Thyroid gland (tissue), 4 donors: ENCODE measurements around the gene WWTR1. TPM values are rescaled to one million over a fixed set of nuclear protein-coding genes. Genes with fewer than 3 reads are reported as not detected.
A peak's percentile ranks its signal among the peaks of the same experiment; 100 is the strongest.

Experiments
- DNase-seq, 2 donors: peaks; one replicate each; pipeline ENCODE4 v3.0.0-alpha.2; 2019
- H3K27ac ChIP-seq, 3 donors: fragments of 200-600 bp; sonication (generic); 1 replicate in 2 of 3; 2 replicates in 1 of 3; pipeline ENCODE4 v1.5.1; 2016 to 2019; ENCODE audit warnings: mild to moderate bottlenecking in 1 of 3, moderate library complexity in 1 of 3
- H3K27me3 ChIP-seq: fragments of 200-600 bp; sonication (generic); one replicate; pipeline ENCODE4 v1.5.1; 2019
- H3K36me3 ChIP-seq, 2 donors: fragments of 200-600 bp; sonication (generic); one replicate each; pipeline ENCODE4 v1.5.1; 2016 to 2019
- H3K4me1 ChIP-seq, 2 donors: fragments of 200-600 bp; sonication (generic); one replicate each; pipeline ENCODE4 v1.5.1; 2017 to 2019
- H3K4me3 ChIP-seq, 3 donors: fragments of 200-600 bp; sonication (generic); replicated peaks in 1 of 3; 1 replicate in 2 of 3; 2 replicates in 1 of 3; pipeline ENCODE4 v1.5.1; 2016; ENCODE audit warnings: mild to moderate bottlenecking in 1 of 3
- H3K9me3 ChIP-seq: fragments of 200-600 bp; sonication (generic); one replicate; pipeline ENCODE4 v1.5.1; 2017
- POLR2A ChIP-seq, 2 donors: fragments of 450-650 bp; IDR thresholded peaks; one replicate each; pipeline ENCODE4 v1.6.1; 2017; ENCODE audit warnings: antibody characterized with exemption in 2 of 2, mild to moderate bottlenecking in 2 of 2, moderate library complexity in 1 of 2
- WGBS, 2 donors: methylation state at CpG; one replicate each; pipeline ENCODE4 v1.1.5; 2017; 5-methylcytosine and 5-hydroxymethylcytosine counted together
- intact Hi-C: fragments of 100-400 bp; cut with DNase I; formaldehyde crosslinking; loops from one replicate; pipeline ENCODE4 v1.15.1; 2023
- total RNA-seq, 4 donors: library from RNA; depleted of rRNA; stranded (reverse); fragments of >200 nt; gene quantifications; one replicate each; pipeline ENCODE4 v1.2.3, GENCODE V29; 2016
- TF ChIP-seq, protein P1 (sequence below), 6 experiments: fragments of 200-600 bp in 3 of 6; fragments of 450-650 bp in 3 of 6; sonication (generic) in 3 of 6; IDR thresholded peaks; one replicate each; pipeline ENCODE4 v1.5.1; 2016 to 2019; ENCODE audit warnings: antibody characterized with exemption in 6 of 6, mild to moderate bottlenecking in 2 of 6, inconsistent platforms in 1 of 6, moderate library complexity in 1 of 6

The WWTR1 gene
- total RNA-seq, 4 donors from 2014 or later: 56.7 to 87.6 (median 78.5) TPM

DNA sequence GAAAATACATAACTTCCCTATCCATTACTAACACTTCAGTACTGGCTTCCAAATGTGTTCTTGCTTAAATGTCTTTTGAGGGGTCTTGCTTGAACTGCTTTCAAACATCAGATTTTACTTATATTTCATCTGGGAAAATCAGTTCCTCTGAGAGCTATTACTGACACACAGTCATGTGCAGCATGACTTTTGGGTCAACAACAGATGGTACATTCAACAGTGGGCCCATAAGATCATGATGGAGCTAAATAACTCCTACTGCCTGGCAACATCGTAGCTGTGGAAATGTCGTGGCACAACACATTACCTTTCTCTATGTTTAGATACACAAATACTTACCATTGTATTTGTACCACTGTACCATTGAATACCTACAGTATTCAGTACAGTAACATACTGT is 43.8 kb downstream of the WWTR1 start:
- intact Hi-C loops: no loop called here
- no peaks in the 10 kb centered on the region for H3K9me3 ChIP-seq
- no peaks in the 10 kb centered on the region for H3K27me3 ChIP-seq
- DNase-seq: no peak
- TF ChIP-seq, protein P1, sequence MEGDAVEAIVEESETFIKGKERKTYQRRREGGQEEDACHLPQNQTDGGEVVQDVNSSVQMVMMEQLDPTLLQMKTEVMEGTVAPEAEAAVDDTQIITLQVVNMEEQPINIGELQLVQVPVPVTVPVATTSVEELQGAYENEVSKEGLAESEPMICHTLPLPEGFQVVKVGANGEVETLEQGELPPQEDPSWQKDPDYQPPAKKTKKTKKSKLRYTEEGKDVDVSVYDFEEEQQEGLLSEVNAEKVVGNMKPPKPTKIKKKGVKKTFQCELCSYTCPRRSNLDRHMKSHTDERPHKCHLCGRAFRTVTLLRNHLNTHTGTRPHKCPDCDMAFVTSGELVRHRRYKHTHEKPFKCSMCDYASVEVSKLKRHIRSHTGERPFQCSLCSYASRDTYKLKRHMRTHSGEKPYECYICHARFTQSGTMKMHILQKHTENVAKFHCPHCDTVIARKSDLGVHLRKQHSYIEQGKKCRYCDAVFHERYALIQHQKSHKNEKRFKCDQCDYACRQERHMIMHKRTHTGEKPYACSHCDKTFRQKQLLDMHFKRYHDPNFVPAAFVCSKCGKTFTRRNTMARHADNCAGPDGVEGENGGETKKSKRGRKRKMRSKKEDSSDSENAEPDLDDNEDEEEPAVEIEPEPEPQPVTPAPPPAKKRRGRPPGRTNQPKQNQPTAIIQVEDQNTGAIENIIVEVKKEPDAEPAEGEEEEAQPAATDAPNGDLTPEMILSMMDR (IDR thresholded peaks at IDR 0.05): no peak
- no peak for TF ChIP-seq POLR2A (IDR thresholded peaks at IDR 0.05)
- WGBS, 2 donors: 83 to 88% methylated on average over 2 of the region's 2 CpGs
- peak overlapping the region in 1 of 3 donors; percentile 12 for H3K27ac ChIP-seq
- peaks cover 17 to 37% of the 10 kb centered on the region in 2 donors for H3K4me1 ChIP-seq
- no peaks in the 10 kb centered on the region for H3K36me3 ChIP-seq
- H3K4me3 ChIP-seq: no peak overlapping the region

DNA sequence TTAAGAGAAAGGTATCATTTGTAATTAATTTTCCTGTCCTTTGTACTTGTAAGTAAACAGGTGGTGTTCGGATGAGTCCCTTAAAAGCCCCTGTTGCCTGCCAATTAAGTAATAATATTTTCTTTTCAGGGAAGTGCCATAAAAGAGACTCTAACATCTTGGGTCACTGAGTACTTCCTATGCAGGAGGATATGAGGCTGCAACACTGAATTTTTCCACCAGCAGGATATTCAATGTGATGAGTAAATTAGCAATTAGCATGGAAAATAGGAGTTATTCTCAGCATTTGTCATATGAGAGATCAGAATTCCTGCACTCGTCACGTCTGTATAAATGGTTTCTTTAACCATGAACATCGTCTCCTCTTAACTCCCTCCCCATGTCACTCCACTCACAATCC is 45.4 kb downstream of the WWTR1 start:
- Histone ChIP-seq H3K36me3 (no peaks in the 10 kb centered on the region), H3K9me3 (no peaks in the 10 kb centered on the region), H3K27ac (peak overlapping the region in 2 of 3 donors; percentile 7 to 29), H3K27me3 (no peaks in the 10 kb centered on the region), H3K4me3 (no peak overlapping the region), H3K4me1 (peaks cover 13 to 32% of the 10 kb centered on the region in 2 donors)
- WGBS, 2 donors: 84 to 85% methylated on average over 4 of the region's 4 CpGs
- intact Hi-C loops: no loop called here
- TF ChIP-seq, protein P1 (IDR thresholded peaks at IDR 0.05): no peak
- no peak for TF ChIP-seq POLR2A (IDR thresholded peaks at IDR 0.05)
- DNase-seq: no peak

DNA sequence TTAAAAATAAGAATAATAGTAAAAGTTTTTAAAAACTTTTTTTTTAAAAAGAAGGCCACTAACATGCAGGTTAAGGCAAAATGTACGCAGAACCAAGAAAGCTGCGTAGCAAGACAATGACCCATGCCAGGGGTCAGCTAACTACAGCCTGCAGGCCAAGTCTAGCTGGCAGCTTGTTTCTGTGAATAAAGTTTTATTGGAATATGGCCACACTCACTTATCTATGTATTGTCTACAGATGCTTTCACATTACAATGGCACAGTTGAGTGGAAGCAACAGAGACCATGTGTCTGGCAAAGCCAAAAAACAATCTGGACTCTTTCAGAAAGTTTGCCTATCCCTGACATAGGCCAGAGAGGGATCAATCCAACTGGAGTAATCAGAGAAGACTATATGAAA is 46.7 kb downstream of the WWTR1 start:
- intact Hi-C loops: no loop called here
- WGBS, 2 donors: 95% methylated on average over 2 of the region's 2 CpGs
- no peak for DNase-seq
- Histone ChIP-seq H3K36me3 (no peaks in the 10 kb centered on the region), H3K4me3 (no peak overlapping the region), H3K9me3 (no peaks in the 10 kb centered on the region), H3K4me1 (peaks cover 9 to 21% of the 10 kb centered on the region in 2 donors), H3K27me3 (no peaks in the 10 kb centered on the region), H3K27ac (peak overlapping the region in 1 of 3 donors; percentile 45)
- TF ChIP-seq POLR2A (IDR thresholded peaks at IDR 0.05): no peak
- TF ChIP-seq, protein P1 (IDR thresholded peaks at IDR 0.05): no peak

DNA sequence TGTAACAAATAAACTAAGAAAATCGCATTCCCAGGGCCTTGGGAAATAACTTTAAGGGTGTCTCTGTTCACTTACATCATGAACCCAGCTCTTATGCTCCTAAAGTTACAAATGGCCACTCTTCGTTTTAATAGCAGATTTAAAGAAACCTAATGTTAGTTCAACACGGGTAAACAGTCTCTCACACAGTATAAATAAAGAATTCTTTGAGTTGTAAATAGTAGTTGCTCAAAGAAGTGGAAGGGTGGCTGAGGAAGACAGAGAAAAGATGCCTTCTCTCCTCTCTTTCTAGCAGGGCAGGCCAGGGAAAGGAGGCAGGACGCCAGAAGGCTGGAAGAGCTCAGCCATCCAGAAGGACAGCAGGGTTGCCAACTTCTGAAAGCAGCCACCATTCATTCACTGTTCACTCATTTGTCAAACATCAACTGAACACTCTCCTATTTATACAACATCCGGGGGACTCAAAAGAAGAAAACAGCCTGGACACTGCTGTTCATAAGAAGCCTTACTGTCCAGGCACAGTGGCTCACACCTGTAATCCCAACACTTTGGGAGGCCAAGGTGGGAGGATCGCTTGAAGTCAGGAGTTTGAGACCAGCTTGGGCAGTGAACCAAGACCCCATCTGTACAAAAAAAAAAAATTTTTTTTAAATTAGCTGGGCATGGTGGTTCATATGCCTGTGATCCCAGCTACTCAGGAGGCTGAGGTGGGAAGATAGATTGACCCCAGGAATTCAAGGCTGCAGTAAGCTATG is 47.3 kb downstream of the WWTR1 start:
- Histone ChIP-seq H3K27me3 (no peaks in the 10 kb centered on the region), H3K36me3 (no peaks in the 10 kb centered on the region), H3K4me3 (no peak overlapping the region), H3K9me3 (no peaks in the 10 kb centered on the region), H3K27ac (peak overlapping the region in 1 of 3 donors; percentile 45), H3K4me1 (peaks cover 9 to 19% of the 10 kb centered on the region in 2 donors)
- peak; percentile 29 to 55 for DNase-seq
- TF ChIP-seq, protein P1 (IDR thresholded peaks at IDR 0.05): no peak
- no peak for TF ChIP-seq POLR2A (IDR thresholded peaks at IDR 0.05)
- WGBS, 2 donors: 44% methylated on average over 6 of the region's 6 CpGs
- intact Hi-C loops: no loop called here

DNA sequence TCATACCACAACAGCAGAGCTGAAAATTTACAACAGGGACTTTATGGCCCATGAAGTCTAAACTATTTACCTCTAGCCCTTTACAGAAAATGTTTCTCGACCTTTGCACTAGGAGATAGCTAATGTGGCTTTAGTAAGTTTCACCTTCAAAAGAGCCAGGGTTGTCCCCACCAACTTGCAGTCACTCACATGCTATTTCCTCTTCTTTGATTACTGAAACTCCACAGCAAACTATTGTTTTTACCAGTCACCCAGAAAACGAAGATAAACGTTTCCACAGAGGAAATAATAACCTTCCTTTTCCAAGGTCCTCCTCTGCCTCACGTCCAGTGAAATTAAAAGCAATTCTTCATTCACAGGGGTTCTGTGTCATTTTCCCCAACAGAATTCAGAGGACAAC is 48.2 kb downstream of the WWTR1 start:
- DNase-seq: no peak
- intact Hi-C loops: no loop called here
- Histone ChIP-seq H3K4me3 (no peak overlapping the region), H3K9me3 (no peaks in the 10 kb centered on the region), H3K27me3 (no peaks in the 10 kb centered on the region), H3K4me1 (peaks cover 9 to 24% of the 10 kb centered on the region in 2 donors), H3K36me3 (no peaks in the 10 kb centered on the region), H3K27ac (peak overlapping the region in 1 of 3 donors; percentile 5)
- 61 to 64% methylated on average over 4 of the region's 4 CpGs for WGBS, 2 donors
- TF ChIP-seq POLR2A (IDR thresholded peaks at IDR 0.05): no peak
- TF ChIP-seq, protein P1 (IDR thresholded peaks at IDR 0.05): no peak
